NCI-H187 treated with DMSO at 0.1 percent for 48 hours (cell line): ENCODE measurements around the gene BTRC.
A peak's percentile ranks its signal among the peaks of the same experiment; 100 is the strongest.

Experiments used
- DNase-seq: peaks from one replicate; lab custom pipeline; 2025; lab: John Stamatoyannopoulos, UW

Gene BTRC

DNA sequence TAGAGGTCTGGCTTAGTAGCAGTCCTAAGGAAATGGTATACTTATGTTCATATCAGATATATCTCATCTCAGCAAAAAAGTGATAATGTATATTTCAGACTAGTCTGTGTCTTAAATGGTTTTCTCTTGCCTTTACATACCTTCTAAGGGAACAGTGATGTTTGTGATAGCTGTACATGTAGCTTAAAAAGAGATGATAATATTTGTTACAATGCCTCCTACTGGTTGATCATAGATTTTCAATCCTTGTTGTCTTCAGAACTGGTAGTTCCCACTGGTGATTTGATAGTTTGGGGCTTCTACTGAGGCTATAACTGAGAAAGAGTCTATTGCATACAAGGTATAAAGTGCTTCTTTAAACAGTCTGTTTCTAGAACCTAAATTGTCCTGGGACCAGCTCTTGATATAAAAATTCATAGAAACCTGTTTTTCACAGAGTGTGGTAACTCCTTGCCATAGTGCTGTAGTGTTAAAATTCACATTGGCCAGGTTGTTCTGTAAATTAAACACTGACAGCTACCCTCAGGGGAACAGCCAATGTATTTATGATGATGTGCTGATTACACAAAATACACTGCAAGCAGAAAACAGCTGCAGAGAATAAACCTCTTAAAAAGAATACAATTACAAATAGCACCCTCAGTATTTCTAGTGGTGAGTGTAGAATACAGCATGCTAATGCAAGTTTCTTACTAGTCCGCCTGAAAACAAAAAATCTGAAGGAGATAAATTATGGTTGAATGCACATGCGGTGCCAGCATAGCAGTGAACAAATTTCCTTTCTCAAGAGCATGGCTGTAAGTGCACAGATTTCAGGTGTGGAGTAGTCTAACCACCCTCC lies 90.3 kb downstream of the BTRC start:
- peak; percentile 48 for DNase-seq

DNA sequence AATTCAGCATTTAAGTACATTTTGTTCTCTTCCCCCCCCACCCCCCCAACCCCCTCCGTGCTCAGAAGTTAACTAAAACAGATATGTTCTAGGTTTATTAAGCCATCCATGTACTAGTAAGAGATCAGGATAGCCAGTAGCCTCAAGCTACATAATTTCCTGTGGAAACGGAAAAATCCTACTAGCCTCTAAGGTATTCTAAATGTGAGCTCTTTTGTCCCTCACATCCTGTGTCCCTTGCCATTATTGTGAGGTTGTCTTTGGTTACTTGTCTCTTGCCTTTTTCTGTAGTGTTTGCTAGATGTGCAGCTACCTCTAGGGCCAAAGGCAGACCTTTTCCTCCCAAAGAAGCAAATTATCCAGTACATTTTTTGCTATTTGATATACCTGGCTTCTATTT lies 92.1 kb downstream of the BTRC start:
- no peak for DNase-seq

DNA sequence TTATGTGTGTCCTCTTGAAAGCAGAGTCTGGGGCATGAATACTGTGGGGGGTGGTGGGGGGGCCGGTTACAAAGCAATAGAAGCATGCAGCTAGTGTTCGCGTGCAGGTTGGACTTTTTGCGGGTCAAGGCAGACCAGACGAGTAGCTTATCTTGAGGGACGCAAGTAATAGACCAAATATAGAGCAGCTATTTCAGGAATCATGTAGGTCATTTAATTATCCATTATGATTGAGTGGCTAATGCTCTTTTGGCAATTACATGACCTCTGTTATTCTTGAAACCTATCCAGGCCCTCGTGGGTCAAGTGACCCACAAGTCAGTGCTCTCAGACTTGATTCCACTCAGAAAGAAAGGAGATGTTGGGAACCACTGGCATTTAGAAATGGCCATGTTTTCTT lies 93.0 kb downstream of the BTRC start:
- no peak for DNase-seq

DNA sequence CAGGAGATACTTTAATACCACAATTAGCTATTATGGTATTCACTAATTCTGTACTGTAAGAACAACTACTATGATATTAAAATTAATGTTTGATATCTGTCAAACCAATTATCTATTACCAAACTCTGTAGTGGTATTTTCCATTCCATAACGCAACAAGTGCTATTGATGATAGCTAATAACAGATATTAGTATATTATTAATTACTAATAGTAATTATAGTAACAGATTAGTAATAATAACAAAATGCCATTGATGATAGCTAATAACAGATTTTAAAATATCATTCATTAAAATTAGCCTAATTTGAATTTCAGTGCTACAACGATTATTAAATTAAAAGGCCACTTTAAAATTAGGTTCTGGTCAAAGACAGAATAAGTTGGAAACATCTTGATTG lies 93.5 kb downstream of the BTRC start:
- DNase-seq, result no peak

DNA sequence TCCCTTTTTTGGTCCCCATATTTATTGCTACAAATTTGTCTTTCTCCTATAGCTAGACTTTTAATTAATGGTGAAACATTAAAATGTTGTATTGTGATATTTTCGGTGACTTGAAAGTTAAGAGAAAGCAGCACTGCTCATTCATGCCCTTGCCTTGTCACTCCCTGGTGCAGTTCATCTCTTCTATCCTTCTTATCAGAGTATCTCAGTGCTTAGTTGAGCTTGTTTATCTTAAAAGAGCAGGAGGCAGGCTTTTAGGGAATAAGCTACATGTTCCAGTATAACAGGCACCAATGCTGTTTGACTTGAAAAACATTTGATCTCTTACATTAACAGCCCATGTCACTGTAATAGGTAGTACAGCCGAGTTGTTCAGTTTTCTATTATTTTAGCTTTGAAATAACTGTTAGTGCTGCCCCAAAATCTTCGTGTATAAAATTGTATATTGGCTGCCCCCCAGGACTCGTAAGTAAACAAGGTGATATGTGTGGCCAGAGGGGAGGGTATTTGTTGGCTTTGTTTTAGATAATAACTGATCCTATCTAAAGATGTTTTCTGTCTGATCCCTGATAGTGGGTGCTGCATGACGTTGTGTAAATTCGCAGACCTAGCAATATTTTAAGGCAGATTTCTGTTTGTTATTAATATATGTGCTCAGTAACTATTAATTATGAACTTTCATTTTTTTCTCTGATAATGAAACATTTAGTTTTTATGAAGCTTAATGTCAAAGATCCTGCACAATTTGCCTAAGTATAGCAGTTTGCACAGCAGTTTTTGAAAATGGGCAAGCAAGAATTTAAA lies 96.5 kb downstream of the BTRC start:
- DNase-seq, result no peak

DNA sequence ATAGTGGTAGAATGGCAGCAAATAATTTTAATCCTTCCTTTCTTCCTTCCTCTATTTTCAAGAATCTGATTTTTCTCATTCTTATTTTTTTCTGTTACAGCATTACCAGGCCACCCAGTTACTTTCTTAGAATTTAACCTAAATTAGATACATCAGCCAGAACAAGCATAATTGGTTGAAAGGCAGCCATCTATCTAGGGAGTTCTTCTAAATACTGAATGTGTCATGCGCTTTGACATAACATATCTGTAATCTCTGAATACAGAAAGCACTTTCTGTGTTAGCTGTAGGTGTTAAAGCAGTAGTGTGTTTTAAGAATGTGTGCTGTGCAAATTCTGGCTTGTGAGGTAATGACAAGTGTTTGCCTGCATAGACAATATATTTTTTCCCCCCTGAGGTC lies 97.3 kb downstream of the BTRC start:
- no peak for DNase-seq

DNA sequence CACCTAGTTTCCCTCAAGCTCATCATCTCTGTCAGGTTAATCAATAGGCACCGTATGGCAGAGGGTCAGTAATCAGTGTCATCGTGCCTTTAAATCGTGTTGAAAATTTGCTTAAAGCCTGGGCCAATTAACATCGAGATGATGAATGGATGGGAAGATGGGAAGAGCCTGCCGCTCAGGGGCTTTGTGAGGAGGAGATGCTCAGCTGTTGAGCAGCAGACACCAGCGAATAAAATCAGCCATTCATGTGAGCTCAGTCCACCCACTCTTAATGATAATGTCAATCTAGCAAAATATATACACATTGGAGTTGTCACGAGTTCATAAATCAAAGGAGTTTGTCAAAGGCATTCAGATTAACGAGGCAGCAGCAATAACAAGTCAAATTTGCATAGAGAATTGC lies 97.7 kb downstream of the BTRC start:
- no peak for DNase-seq

DNA sequence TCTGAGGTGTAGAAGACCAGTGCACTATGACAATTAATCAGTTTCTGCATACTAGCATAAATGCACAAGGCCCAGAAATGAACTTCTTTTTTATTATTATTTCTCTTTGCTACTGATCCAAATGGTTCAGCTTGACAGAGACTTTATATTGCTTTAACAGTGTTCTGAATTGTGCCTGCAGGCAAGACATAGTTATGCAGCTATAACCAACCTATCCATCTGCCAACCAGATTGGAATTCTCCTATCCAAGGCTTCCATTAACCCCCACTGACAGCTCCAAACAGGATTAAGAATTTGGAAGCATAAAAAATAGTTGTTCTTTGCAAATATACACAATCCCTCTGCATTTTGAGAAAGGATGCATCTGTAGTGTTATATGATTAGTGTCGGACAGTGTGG lies 98.2 kb downstream of the BTRC start:
- DNase-seq, result no peak

DNA sequence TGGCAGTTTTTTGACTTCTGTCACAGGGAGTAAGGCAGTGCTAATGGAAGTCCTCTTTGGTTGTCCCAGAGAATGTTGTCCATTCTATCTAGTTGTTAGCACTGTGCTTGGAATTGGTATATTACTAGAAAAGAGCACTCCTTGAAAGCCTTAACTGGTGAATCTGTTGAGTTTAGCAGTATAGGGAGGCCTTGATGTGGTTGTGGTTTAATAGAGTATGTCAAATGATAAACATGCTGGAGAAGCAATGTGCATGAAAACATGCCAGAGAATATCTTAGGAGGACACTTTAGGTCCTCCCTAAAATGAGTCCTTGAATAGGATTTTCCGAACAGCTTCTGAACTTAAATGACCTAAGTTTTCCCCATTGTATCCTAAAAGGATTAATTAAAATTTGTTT lies 98.6 kb downstream of the BTRC start:
- DNase-seq, result no peak

DNA sequence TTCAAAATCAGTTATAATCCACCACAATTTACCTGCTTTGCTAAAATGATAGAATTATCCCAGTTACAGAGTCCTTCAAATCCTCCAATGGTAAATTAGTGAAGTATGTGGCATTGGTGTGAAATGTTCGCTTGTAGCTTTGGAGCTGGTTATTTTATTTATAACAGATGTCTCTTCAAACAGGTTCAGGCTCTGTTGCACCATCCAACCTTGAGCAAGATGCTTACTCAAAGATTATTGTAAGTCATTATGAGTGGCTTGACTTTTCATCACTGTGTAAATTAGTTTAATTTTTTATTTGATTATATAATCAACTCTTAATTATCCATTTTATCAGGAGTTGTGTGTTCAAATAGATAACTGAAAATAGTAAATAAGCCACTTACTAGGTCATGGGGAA lies 99.4 kb downstream of the BTRC start:
- DNase-seq, result no peak

DNA sequence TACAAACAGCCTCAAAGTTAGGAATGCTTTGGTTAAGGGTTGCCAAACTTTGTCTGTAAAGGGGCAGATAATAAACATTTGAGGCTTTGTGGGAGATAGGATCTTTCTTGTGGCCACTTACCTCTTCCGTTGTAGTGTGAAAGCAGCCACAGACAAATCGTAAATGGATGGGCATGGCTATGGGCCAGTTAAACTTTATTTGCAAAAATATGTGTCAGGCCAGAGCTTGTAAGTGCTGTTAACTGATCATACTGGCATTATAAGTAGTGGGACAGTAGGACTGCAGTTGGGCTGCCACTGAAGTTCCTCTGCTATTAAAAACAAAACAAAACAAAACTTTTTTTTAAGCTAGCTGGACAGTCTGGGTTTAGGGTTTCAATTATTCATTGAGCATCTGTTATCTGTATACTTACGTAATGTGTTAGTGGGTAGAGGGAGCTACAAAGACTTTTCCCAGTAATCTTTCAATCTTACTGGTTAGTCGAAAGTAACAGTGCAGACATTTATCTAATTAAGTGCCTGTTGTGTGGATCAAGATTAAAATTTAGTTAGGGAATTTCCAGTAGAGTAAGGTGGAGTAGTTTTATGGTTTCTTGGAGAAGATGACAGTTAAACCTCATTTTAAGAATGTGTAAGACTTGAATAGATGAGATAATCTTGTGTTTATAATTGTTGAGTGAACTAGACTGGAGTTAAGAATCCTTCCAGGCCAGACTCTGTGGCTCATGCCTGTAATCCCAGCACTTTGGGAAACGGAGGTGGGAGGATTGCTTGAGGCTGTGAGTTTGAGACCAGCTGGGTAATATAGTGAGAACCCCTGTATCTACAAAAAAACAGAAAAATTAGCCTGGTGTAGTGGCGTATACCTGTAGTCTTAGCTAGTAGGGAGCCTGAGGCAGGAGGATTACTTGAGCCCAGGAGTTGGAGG lies 100.1 kb downstream of the BTRC start:
- no peak for DNase-seq

DNA sequence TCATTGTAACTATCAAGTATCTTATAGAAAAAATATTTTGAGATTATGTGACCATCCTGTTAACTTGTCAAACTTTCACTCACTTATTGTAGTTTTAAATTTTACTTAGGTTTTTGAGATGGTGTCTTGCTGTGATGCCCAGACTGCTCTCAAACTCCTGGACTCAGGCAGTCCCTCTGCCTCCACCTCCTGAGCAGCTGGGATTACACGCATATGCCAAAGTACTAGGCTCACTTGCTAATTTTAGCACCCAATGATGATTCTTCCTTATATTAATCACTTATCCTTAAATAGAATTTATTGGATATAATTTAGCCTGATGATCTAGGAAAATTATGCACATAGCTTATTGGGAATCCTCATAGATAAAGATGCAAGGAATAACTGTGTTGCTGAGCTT lies 104.9 kb downstream of the BTRC start:
- DNase-seq, result no peak

DNA sequence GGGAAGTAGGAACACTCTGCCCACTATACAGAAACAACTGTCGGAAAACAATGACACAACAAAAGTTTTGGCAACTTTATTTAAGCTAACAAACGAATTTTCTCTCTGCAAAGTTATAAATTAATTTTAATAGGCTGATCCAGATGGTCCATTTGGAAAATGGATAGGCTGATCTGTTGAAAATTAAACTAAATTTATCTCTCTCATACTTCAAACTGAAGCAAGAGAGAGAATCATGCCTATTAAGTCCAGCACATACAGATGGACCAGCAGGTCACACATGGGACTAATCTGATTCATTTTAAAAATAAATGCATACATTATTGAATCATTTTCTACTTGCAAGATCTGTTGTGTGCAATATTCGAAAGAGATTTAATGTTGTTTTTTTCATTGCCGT lies 110.1 kb downstream of the BTRC start:
- DNase-seq, result no peak

DNA sequence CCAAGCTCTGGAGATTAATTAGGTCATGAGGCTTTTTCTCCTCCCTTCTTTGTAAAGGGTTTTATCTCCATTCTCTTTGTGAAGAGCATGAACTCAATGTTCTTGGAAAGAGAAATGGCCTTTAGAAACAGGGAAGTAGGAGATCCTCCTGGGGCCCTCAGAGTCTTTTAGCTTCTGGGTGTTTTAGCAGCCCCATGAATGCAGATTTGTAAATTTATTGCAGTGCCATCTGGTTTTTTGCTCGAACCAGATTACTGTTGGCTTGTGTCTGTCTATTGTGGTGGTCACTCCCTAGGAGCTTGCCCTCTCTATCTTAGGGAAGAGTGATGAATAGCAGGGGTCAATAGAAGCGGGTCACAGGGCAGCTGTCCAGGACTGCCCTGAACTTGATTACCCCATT lies 110.6 kb downstream of the BTRC start:
- DNase-seq, result no peak

DNA sequence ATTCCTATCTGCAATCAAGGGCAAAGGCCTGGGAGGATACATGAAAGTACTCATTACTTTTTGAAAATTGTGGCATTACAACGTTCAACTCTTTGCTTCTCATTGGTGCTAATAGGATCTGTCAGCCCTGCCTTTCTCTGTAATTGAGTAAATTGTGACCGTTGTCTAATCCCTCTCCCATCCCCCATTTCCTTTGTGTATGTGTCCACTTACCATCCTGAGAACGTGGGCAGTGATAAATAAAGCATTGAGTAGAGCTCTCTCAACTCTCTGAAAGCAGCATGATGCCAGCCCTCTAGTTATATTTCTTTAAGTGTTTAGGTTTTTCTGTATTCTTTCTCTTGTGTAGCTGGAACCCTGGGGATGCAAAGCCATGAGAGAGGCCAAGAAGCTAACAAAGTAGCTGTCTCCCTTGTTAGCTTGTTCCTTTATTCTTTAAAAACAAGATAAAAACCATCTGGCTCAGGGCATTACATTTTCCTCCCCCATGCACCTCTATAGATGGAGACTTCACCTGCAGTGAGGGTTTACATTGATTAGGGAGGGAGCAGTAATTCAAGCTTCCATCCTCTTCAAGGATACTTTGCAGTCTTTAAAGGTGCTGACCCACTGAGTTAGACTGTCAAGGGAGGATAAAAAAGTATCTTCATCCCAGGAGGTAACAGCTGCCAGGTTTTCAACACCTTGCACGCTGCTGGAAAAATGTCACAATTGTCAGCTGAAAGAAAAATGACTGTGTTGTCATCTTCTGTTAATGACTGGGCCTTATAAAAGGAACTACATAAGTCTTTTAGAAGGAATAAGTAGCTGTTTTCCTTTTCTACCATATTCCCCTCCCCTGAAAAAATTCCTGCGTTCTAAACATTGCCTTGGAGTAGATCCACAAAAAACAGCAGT lies 112.3 kb downstream of the BTRC start:
- DNase-seq, result peak; percentile 52

DNA sequence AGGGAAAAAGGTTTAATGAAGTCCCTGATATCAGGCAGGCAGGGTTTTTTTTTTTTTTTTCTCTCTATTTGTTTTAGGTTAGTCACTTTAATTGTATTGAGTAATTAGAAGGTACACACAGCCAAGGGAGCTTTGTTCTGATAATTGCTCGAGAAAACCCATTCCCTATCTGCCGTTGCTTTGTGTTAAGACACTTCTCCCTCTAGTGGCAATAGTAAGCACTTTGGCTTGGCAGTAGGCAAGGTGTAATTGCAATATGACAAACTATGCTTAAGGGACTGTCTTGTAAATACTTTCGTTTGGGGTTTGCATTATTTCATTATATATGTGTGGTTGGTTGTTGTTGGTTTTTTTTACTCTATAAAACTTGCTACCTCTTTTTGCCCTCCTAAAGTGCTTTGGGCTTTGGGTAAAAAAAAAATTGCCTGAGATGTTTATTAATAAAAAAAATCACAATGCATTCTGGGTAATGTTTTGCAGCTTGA lies 113.4 kb downstream of the BTRC start:
- peak; percentile 43 for DNase-seq

DNA sequence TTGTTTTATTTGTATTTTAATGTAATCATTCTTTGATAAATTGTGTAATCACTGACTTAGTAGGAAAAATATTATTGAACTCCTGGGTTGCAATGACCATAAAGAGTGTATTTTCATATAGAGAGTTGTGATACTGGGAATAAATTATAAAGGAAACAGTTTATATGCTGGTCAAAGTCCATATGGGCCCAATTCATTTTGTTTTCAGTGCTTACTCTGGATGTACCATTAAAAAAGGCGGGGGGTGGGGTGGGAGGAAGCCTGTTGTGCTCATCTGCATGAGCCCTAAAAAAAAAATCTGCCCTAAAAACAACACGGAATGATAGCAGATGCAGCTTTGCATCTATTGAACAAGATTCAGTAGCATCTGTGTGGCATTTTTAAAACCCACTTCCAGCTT lies 114.2 kb downstream of the BTRC start:
- DNase-seq, result no peak

DNA sequence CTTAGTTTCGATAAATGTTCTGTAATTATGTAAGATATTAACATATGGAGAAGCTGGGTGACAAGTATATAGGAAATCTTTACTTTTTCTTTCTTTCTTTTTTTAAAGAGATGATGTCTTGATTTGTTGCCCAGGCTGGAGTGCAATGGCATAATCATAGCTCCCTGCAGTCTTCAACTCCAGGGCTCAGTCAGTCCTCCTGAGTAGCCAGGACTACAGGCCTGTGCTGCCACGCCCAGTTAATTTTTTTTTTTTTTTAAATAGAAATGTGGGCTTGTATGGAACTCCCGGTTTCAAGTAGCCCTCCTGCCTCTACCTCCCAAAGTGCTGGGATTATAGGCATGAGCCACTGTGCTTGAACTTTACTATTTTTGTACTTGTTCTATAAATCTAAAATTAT lies 122.4 kb downstream of the BTRC start:
- DNase-seq, result no peak

DNA sequence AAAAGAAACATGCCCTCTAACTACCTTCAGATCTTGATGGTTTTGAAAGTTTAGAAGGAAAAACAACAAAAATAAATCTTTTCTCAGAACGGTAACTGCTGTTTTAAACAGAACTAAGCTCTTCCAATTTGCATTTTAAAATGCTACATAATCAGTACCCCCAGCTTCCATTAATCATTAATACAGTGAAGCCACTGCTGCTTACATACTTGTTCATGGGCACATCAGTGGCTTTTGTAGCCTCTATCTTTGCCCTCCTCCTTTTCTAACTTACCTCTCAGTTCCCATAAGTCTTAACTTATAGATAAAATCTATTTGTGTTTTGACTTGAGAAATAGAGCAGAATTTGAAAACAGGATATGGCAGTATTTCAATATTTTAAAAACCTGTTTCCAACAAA lies 125.0 kb downstream of the BTRC start:
- no peak for DNase-seq

DNA sequence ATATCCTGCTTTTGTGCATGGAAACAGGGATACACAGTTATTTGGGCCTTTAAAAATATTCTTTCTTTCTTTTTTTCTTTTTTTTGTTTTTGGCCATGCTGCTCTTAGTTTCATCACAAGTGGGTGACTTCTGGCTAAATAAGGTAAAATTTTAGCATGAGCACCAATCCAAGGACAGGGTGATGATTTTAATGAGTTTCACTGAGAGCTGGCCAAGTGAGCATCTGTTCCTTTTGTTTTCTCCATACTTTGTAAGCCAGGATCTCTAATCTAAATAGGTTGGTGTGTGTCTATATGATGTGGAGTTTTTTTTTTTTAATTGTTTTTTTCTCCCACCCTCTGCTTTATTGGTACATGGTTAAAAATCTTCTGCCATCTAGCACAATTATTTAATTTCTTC lies 127.3 kb downstream of the BTRC start:
- DNase-seq, result no peak

DNA sequence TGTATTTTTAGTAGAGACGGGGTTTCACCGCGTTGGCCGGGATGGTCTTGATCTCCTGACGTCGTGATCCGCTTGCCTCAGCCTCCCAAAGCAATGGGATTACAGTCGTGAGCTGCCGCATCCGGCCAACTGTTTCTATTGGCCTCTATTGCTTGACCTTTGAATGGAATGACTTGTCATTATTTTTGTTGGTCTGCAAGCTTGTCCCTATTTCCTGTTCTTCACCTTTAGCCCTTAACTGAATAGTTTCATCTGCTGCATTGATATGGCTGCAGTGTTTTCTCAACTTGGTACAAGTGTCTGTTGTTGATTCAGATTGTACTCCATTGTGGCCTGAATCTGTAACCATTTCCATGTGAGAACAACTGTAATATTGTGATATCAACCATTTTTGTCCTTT lies 128.6 kb downstream of the BTRC start:
- DNase-seq, result no peak
